ENCODE data around the gene DIAPH2. TPM values are rescaled to one million over a fixed set of nuclear protein-coding genes. Genes with fewer than 3 reads are reported as not detected.

The DIAPH2 gene
- total RNA-seq, 2 donors from 2014 or later, result 29.6 to 31.5 TPM

DNA sequence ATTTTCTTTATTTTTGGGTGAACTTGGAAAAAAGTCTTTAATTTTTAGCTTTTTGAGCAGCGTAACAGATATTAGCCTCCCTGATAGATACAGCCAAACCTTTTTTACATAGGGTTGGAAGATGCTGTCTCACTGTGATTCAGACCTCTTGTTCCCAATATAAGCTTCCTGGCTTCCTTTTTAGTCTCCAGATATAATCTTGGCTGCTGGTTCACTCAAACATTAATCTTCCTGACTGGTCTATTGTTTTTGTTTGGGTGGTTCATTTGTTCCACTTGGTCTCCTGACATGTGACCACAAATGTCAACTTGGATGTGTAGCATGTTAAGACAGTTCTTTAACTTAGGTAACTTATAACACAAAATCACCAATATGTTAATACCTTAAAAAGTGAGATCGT, 222.1 kb downstream of the DIAPH2 start:
- DNase-seq (no peak), ATAC-seq (no peak)
- intact Hi-C loops (cut with DNase I, micrococcal nuclease), result no loop called here

DNA sequence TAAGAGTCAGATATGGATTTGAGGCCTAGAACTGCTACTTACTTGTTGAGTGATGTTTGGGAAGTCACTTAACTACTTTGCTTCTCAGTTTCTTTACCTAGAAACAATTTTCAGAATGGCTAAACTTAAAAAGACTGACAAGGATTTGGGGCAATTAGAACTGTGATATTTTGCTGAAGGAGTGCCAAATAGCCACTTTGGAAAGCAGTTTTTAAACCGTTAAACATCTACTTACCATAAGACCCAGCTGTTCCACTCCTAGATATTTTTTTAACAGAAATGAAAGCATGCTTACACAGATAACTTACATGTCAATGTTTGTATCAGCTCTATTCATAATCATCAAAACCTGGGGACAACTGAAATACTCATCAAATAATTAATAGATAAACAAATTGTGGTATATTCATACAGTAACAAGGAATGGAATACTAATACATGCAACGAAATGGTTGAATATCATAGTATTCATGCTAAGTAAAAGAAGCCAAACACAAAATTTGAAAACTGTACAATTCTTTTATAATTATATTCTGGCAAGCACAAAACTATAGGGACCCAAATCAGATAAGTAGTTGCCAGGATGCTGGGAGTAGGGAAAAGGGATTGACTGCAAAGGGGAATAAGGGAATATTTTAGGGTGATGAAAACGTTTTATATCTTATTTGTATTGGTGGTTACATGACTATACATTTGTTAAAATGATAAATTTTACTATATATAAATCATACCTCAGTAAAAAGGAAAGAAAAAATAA, 223.1 kb downstream of the DIAPH2 start:
- DNase-seq, result no peak
- intact Hi-C loops (cut with DNase I, micrococcal nuclease), result no loop called here
- no peak for ATAC-seq

DNA sequence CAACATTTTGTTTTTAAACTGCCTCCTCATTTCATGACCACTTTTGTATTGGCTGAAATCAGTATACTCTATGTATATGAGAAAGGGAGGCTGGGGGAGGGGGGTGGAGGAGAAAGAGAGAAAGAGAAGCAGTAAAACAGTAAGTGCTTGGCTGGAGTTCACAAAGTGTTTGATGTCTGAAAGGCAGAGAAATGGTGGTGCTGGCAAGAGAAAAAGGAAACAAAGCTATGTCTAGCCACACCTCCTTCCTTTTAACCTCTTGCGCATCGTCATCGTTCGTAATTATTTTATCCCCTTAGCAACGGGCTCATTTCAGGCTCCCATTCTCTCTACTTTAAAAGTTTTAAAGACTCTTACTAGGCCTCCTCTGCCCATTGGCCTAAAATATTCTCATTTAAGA, 224.6 kb downstream of the DIAPH2 start:
- DNase-seq, result no peak
- intact Hi-C loops (cut with DNase I, micrococcal nuclease), result no loop called here
- ATAC-seq, result no peak

DNA sequence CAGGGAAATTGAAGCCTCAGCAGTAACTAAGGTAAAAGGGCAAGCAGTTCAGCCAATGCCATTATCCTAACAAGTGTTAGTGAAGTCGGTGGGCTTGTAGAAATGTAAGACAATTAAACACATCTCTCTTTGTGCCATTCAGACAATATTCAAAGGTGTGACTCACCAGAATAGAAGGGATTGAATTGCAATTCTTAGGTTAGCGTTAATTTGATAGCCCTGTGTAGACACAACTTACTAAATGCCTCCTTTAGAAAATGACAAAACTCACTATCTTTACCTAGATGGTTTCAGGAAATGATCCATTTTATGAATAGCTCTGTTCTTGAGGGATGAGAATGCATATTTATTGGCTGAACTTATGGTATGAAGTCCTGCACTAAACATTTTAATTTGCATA, 234.2 kb downstream of the DIAPH2 start:
- DNase-seq (no peak), ATAC-seq (no peak)
- intact Hi-C loops (cut with DNase I, micrococcal nuclease), result no loop called here

DNA sequence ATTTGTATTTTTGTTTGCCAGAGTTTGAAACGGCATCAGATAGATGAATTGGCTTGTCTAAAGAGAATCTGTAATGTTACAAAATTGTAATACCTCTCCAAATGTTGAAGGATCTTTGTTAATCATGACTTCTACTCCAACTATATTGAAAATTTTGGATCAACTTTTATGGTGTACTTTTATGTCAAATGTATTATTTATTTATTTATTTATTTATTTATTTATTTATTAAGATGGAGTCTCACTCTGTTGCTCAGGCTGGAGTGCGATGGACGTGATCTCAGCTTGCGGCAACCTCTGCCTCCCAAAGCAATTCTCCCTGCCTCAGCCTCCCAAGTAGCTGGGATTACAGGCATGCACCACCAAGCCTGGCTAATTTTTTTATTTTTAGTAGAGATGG, 235.0 kb downstream of the DIAPH2 start:
- DNase-seq (no peak), ATAC-seq (no peak)
- intact Hi-C loops (cut with DNase I, micrococcal nuclease), result no loop called here

DNA sequence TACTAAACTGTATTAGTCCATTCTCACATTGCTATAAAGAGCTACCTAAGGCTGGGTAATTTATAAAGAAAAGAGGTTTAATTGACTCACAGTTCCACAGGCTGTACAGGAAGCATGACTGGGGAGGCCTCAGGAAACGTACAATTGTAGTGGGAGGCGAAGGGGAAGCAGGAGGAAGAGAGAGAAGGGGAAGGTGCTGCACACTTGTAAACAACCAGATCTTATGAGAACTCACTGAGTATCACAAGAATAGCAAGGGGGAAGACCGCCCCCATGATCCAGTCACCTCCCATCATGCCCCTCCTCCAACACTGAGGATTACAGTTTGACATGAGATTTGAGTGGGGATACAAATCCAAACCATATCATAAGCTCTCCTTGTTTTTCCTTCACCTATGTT, 239.9 kb downstream of the DIAPH2 start:
- intact Hi-C loops (cut with DNase I, micrococcal nuclease), result no loop called here
- DNase-seq (no peak), ATAC-seq (no peak)

DNA sequence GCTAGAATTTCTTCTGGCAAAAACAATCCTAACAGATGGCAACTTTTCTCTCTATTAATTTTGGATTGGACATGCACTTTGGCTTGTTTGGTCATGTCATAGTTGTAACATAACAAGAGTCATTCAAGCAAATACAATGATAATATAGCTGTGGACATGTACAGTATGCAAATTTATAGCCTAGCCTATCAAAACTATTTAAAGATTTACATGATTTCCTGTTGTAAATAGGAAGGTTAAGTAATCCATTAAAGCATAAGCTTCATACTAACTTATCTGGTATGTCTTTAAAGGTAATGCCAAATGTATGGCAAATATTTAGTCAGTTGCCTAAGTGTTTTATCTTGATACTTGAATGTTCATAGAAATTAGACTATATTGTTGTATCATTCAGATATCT, 244.4 kb downstream of the DIAPH2 start:
- intact Hi-C loops (cut with DNase I, micrococcal nuclease), result no loop called here
- DNase-seq (no peak), ATAC-seq (no peak)

DNA sequence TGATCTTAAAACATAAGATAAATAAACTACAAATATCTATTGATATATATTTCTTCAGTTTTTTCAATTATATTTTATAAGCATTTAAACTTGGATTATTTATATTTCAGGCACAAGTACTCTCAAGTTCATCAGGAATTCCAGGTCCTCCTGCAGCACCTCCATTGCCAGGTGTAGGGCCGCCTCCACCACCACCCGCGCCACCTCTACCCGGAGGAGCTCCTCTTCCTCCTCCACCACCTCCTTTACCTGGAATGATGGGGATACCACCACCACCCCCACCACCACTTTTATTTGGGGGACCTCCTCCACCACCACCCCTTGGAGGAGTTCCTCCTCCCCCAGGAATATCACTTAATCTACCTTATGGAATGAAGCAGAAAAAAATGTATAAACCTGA, 273.1 kb downstream of the DIAPH2 start:
- DNase-seq (no peak), ATAC-seq (no peak)
- intact Hi-C loops (cut with DNase I, micrococcal nuclease), result no loop called here

DNA sequence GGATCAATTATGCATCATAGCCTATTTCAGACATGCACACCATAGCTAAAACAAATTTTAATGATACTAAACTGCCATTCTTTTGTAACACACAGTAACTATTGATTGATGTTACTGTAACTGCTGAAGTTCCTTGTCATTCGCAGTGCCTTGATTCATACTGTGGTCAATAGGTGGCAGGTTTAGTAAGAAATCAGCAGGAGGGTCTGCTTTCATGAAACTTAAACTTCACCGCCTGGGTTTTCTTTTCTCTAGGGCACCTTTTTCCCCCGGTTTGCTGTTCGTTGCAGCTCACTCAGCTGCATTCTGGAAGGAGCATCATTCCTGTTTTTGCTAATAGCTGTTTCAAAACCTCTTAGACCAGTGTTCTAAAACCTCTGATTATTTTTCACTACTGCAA, 287.2 kb downstream of the DIAPH2 start:
- intact Hi-C loops (cut with DNase I, micrococcal nuclease), result loop anchor here in 1 of 2 donors (5.0 kb wide), 1 partner anchor 150 kb away; no protein-coding TSS in a partner anchor
- DNase-seq, result no peak
- no peak for ATAC-seq

DNA sequence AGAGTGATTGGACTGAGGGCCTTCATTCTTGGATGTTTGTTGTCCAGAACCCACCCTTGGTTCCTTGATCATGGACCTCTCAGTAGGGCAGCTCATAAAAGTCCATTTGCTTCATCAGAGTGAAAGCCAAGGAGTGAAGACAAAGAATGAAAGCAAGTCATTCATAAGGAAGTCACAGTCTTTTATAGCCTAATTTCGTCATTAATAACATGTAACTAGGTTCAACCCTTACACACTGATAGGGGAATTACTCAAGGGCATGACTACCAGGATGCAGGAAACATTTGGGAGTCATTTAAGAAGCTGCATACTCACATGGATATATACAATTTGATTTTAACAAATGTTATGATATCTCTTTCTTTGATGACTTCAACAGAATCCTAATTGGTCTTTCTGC, 294.3 kb downstream of the DIAPH2 start:
- DNase-seq, result no peak
- intact Hi-C loops (cut with DNase I, micrococcal nuclease), result no loop called here

DNA sequence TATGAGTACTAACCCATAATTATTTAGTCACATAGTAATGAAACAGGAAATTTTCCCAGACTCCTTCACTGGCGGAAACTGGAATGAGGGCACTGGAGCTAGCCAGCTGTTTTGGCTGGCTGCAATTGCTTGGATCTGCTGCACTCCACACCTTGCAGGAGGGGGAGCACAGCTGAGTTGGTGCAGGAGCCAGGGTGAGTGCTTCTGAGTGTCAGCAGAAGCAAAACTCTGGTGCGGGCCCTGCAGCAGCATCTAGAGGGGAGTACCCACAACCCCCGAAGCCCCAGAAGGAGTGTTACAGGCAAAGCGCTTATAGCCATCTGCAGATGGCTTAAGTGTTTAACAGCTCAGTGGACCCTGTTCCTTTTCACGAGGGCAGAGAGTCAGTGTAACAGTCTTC, 295.1 kb downstream of the DIAPH2 start:
- intact Hi-C loops (cut with DNase I, micrococcal nuclease), result no loop called here
- DNase-seq (no peak), ATAC-seq (no peak)

More for the DNA sequence above, 294.3 kb downstream of the DIAPH2 start:
- no peak for ATAC-seq

DNA sequence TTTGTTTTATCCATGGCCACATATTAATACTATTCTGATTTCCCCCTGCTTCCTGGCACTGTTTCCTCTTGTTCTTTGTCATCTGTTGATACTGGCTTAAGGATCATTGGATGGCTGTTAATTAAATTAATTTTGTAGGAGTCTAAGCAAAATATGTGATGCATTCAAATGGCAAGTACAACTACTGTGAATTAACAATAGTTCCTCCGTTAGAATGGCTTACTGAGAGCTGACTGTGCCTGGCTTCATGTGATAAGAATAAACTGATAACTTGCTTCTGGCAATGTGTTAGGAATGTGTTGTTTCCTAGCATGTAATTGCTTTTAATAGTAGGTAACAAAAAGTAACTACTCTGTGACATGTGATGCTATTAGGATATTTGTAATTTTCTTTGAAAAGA, 297.5 kb downstream of the DIAPH2 start:
- ATAC-seq (no peak), DNase-seq (no peak)
- intact Hi-C loops (cut with DNase I, micrococcal nuclease), result no loop called here

DNA sequence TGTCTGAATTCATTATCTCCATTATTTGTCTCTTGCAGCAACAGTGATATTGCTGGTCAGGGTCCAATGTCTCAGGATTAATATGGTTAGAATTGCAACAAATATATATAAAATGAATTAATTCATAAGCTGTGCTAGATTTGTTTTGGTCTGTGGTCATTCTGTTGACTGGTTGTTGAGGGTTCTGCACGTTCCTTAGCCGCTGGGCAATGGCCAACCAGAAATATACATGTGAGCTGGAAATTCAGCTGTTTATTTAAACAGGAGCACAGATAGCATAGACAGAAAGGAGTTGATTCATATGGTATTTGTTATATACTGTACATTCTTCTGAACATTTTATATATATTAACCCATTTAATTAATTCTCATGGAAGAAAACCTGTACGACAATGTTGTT, 299.9 kb downstream of the DIAPH2 start:
- DNase-seq, result no peak
- intact Hi-C loops (cut with DNase I, micrococcal nuclease), result no loop called here
- no peak for ATAC-seq

DNA sequence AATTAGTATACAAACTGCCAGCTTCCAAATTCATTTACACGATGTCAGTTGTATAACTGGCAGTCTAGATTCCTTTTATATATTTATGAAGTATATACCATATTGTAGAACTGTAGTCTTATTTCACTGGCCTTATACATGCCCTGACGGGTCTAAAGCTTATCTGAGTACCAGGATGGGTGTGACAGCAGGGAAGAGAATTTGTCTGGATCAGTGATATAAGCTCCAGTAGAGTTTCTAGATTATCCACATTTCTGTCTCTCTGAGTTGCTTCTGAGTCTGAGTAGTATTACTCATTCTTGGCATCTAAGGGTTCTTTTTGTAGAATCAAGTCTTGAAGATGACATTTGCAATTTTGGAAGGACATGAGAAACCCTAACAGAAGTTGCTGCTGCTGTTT, 300.4 kb downstream of the DIAPH2 start:
- intact Hi-C loops (cut with DNase I, micrococcal nuclease), result no loop called here
- DNase-seq, result no peak
- ATAC-seq, result no peak

DNA sequence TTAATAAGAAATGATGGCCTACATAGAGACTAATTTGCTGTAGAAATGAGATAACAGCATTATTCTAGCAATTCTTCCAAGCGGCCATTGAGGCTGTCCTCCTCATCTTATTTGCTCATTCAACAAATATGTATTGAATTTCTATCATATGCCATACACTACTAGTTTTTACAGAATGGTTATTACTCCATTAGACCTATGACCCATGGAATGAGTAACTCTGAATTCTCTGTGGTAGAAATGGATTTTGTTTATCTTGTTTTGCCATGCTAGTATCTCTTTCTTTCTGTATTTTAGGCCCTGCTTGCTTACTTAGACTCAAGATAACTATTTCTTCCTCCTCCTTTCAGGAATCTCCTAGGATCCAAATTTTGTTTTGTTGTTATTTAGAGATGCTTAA, 302.6 kb downstream of the DIAPH2 start:
- ATAC-seq (no peak), DNase-seq (no peak)
- intact Hi-C loops (cut with DNase I, micrococcal nuclease), result no loop called here

DNA sequence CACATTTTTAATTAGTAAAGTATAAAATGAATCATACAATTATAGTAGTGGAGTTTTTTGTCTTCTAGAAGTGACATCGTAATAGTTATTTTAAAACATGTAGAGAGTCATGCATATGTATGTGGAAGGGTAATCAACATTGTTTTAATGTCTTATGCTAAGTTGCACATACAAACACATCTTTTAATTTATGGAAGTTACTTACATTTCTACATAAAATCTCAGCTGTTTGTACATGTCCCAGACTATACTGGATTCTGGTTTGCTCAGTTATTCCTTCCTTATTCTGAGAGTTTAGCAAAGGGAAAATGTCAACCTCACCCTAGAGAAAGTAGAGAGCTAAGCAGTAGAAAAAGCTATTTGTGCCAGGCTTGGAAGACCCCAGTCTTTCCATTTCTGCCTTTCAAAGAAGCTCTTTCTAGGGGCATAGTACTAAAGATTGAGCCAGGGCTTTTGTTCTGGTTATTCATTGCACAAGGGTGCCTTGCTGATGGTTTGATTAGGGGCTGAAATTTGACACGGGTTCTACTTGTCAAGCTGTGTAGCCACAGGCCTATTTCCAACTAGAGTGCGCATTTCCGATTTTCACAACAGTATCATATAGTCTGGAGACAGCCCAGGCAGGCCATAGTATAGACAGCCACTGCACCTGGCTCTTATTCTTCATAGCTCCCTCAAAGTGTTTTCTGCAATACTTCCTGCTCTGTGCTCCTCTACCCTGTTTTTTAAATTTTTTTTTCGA, 305.4 kb downstream of the DIAPH2 start:
- ATAC-seq (no peak), DNase-seq (no peak)
- intact Hi-C loops (cut with DNase I, micrococcal nuclease), result no loop called here

DNA sequence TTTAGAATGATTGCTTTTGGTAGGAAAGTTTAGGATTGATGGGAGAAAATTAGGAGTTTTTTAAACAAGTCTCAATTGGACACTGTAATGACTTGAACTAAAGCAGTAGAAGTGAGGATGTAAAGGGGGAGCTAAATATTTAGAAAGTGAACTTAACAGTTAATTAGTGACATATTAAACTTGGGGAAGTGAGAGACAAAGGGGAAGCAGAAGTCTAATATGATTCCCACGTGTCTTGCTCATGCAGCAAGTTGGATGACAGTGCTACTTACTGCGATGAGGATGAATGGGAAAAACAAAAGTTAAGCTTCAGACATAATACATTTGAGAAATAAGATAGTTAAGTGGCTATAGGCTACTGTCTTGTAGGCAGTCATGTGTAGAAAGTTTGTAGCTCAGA, 309.5 kb downstream of the DIAPH2 start:
- ATAC-seq, result no peak
- DNase-seq, result no peak
- intact Hi-C loops (cut with DNase I, micrococcal nuclease), result no loop called here

DNA sequence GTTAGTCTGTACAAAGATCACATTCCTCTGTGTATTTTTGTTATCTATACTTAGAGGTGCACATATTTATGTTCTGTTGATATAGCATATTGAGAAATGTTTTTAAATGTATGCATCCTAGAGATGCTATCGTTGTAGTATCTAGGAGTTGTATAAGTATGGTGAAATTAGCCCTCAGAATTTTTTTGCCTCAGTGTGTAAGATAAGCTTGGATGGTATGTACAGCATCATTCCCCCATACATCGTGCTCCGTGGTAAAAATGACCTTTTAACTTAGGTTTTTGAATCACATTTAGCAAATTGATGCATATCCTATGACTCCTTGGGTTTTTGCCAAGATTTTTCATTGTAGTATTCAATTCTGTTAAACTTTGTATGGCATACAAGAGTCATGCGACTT, 312.6 kb downstream of the DIAPH2 start:
- ATAC-seq (no peak), DNase-seq (no peak)
- intact Hi-C loops (cut with DNase I, micrococcal nuclease), result no loop called here

DNA sequence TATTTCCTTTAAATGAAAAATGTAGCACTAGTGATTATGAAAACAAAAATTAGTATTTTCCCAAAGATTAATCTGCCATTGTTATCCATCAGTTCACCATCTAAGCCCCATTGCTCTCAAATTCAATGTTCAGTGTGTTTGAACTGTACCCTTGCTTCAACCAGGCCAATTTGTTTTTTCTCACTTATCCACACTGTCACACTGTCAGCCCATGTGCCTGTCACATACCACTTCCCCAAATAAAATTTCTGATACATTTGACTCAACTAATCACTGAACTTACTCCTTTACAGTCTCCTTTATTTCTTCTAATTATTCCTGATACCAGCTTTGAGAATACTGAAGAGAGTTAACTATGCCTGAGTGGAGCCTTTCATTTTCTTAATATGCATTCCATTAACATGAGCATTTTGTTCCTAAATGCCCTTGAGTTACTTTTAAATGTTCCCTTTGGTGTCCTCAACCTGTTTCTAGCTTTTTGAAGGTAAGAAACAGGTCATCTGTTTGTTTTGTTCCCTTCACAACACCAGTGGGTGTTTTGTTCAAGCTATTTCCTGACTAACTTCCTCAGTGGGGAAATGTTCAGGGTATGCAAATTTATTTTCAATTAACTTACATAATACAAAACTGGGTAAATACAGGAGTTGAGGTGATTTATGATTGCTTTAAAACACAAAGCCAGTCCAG, 316.2 kb downstream of the DIAPH2 start:
- intact Hi-C loops (cut with DNase I, micrococcal nuclease), result no loop called here
- DNase-seq, result no peak
- ATAC-seq, result no peak

DNA sequence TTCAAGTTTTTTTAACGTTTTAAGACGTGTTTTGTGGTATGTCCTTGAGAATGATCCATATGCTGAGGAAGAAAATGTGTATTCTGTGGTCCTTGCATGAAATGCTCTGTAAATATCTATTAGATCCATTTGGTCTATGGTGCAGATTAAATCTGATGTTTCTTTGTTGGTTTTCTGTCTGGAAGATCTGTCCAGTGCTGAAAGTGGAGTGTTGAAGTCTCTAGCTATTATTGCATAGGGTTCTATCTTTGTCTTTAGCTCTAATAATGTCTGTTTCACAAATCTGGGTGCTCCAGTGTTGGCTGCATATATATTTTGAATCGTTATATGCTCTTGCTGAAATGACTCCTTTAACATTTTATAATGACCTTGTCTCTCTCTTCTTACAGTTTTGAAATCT, 321.5 kb downstream of the DIAPH2 start:
- ATAC-seq (no peak), DNase-seq (no peak)
- intact Hi-C loops (cut with DNase I, micrococcal nuclease), result no loop called here

Data from left colon (tissue), 2 donors.